ENCODE data around the gene FYN. TPM values are rescaled to one million over a fixed set of nuclear protein-coding genes. Genes with fewer than 3 reads are reported as not detected.

FYN gene
- polyA plus RNA-seq, 3 donors: 88.4 to 149 (median 114) TPM

GRCh38 chr6:111799576-111800258 is 73.5 kb downstream of the FYN start:
- Mint-ChIP-seq H3K9me3 (no peaks in the 10 kb centered on the region), H3K27ac (peak overlapping the region in 3 of 7 donors; percentile 13 to 37 (median 32)), H3K4me1 (peaks cover 26% of the 10 kb centered on the region), H3K4me3 (no peak overlapping the region), H3K36me3 (peaks cover 32 to 39% of the 10 kb centered on the region in 2 donors), H3K27me3 (ENCODE audit: low read depth in 3 of 3) (peaks cover 0 to 2% (median 0%) of the 10 kb centered on the region in 3 donors)
- no peak overlapping the region for H3K9ac ChIP-seq (ENCODE audit: insufficient read depth, low read length, poor library complexity, severe bottlenecking)
- H3K9me3 ChIP-seq (replicated peaks in 1 of 2; ENCODE audit: control insufficient read depth in 1 of 2, insufficient read depth in 1 of 2, low read length in 2 of 2): no peaks in the 10 kb centered on the region
- H3K4me2 ChIP-seq (replicated peaks; ENCODE audit: extremely low read depth, low read length, poor library complexity, severe bottlenecking): no peak overlapping the region
- H3K4me3 ChIP-seq (replicated peaks in 1 of 3; ENCODE audit: low read depth in 2 of 3, low read length in 3 of 3): no peak overlapping the region
- H3K4me1 ChIP-seq (ENCODE audit: control insufficient read depth in 1 of 2, insufficient read depth in 2 of 2, low read length in 2 of 2): peaks cover 8 to 24% of the 10 kb centered on the region in 2 donors
- no peaks in the 10 kb centered on the region for H3K27me3 ChIP-seq (ENCODE audit: control insufficient read depth in 2 of 2, insufficient read depth in 2 of 2, low read length in 2 of 2)
- no peak for DNase-seq
- peaks cover 5 to 27% of the 10 kb centered on the region in 2 donors for H3K36me3 ChIP-seq (replicated peaks in 1 of 2; ENCODE audit: control insufficient read depth in 1 of 2, insufficient read depth in 2 of 2, low read length in 2 of 2)
- H4K20me1 ChIP-seq (ENCODE audit: insufficient read depth, low read length): peaks cover 97% of the 10 kb centered on the region
- no peak overlapping the region for H3K27ac ChIP-seq (ENCODE audit: low read depth in 1 of 2, low read length in 2 of 2)
- intact Hi-C loops (cut with micrococcal nuclease): loop anchor here in 1 of 2 donors (10.0 kb wide), 1 partner anchor 75 kb away; the partner anchor contains the start of gene FYN
- WGBS (ENCODE audit: insufficient coverage): 92% methylated on average over 5 of the region's 11 CpGs
- H3K79me2 ChIP-seq (ENCODE audit: insufficient read depth, low read length): peaks cover 60% of the 10 kb centered on the region
- TF ChIP-seq CTCF (IDR thresholded peaks at IDR 0.05): no peak
- H2AFZ ChIP-seq (ENCODE audit: insufficient read depth, low read depth, low read length, poor library complexity, severe bottlenecking): no peak overlapping the region

- no peaks in the 10 kb centered on the region for H3K27me3 ChIP-seq (ENCODE audit: control insufficient read depth in 2 of 2, insufficient read depth in 2 of 2, low read length in 2 of 2)
- Mint-ChIP-seq H3K9me3 (no peaks in the 10 kb centered on the region), H3K4me1 (peaks cover 26% of the 10 kb centered on the region), H3K4me3 (no peak overlapping the region), H3K27ac (peak overlapping the region in 3 of 7 donors; percentile 16 to 64 (median 57)), H3K27me3 (ENCODE audit: low read depth in 3 of 3) (peaks cover 0 to 2% (median 0%) of the 10 kb centered on the region in 3 donors), H3K36me3 (peaks cover 31 to 50% of the 10 kb centered on the region in 2 donors)
- no peak for TF ChIP-seq CTCF (IDR thresholded peaks at IDR 0.05)
- WGBS (ENCODE audit: insufficient coverage): no CpG with 5 or more reads among the region's 5 CpGs
- peaks cover 97% of the 10 kb centered on the region for H4K20me1 ChIP-seq (ENCODE audit: insufficient read depth, low read length)
- no peak overlapping the region for H3K4me2 ChIP-seq (replicated peaks; ENCODE audit: extremely low read depth, low read length, poor library complexity, severe bottlenecking)
- no peaks in the 10 kb centered on the region for H3K9me3 ChIP-seq (replicated peaks in 1 of 2; ENCODE audit: control insufficient read depth in 1 of 2, insufficient read depth in 1 of 2, low read length in 2 of 2)
- H2AFZ ChIP-seq (ENCODE audit: insufficient read depth, low read depth, low read length, poor library complexity, severe bottlenecking): no peak overlapping the region
- intact Hi-C loops (cut with micrococcal nuclease): no loop called here
- H3K27ac ChIP-seq (ENCODE audit: low read depth in 1 of 2, low read length in 2 of 2): no peak overlapping the region
- H3K4me3 ChIP-seq (replicated peaks in 1 of 3; ENCODE audit: low read depth in 2 of 3, low read length in 3 of 3): no peak overlapping the region
- H3K4me1 ChIP-seq (ENCODE audit: control insufficient read depth in 1 of 2, insufficient read depth in 2 of 2, low read length in 2 of 2): peaks cover 10 to 16% of the 10 kb centered on the region in 2 donors
- peaks cover 64% of the 10 kb centered on the region for H3K79me2 ChIP-seq (ENCODE audit: insufficient read depth, low read length)
- H3K9ac ChIP-seq (ENCODE audit: insufficient read depth, low read length, poor library complexity, severe bottlenecking): no peak overlapping the region
- DNase-seq: no peak
- H3K36me3 ChIP-seq (replicated peaks in 1 of 2; ENCODE audit: control insufficient read depth in 1 of 2, insufficient read depth in 2 of 2, low read length in 2 of 2): peaks cover 7 to 27% of the 10 kb centered on the region in 2 donors
Observed at GRCh38 chr6:111798281-111798725, 74.9 kb downstream of the FYN start.

Measured in CD14-positive monocyte (primary cell).